ENCODE results near the gene ADGRB2.

GRCh38 chr1:31801458-31801857 is 37.3 kb upstream of the ADGRB2 start:
- no peak for TF ChIP-seq POLR2A (IDR thresholded peaks at IDR 0.05; ENCODE audit: low read length)
- TF ChIP-seq GATA1 (IDR thresholded peaks at IDR 0.05; ENCODE audit: low read depth, low read length): no peak
